CD4-positive, alpha-beta memory T cell (primary cell): ENCODE measurements around the gene BTC. TPM values are rescaled to one million over a fixed set of nuclear protein-coding genes. Genes with fewer than 3 reads are reported as not detected.

ENCODE experiments used
- CTCF ChIA-PET: fragments of 350-600 bp; sonication (Branson Sonifier 250); formaldehyde crosslinking; loops from one replicate; lab custom pipeline; 2021; ENCODE audit warnings: inconsistent platforms; ENCODE audit not compliant: partially characterized antibody; lab: Charles Lee
- POLR2A ChIA-PET: fragments of 350-600 bp; sonication (Branson Sonifier 250); formaldehyde crosslinking; loops from one replicate; lab custom pipeline; 2021; ENCODE audit not compliant: partially characterized antibody; lab: Charles Lee
- DNase-seq, 5 donors: peaks; one replicate each; pipeline versions ENCODE4 v3.0.0 to v3.0.0-alpha.2; 2020 to 2022; ENCODE audit warnings: mixed read lengths in 1 of 5
- H3K27ac ChIP-seq: one replicate; pipeline ENCODE4 v1.7.0; 2013; ENCODE audit warnings: low read depth, low read length
- H3K27me3 ChIP-seq: 2 replicates; pipeline ENCODE4 v1.7.0; 2013; ENCODE audit warnings: mild to moderate bottlenecking, low read length, moderate library complexity; ENCODE audit not compliant: insufficient read depth
- H3K36me3 ChIP-seq: 2 replicates; pipeline ENCODE4 v1.7.0; 2013; ENCODE audit warnings: mild to moderate bottlenecking, low read length, moderate library complexity; ENCODE audit not compliant: insufficient read depth
- H3K4me1 ChIP-seq: 2 replicates; pipeline ENCODE4 v1.7.0; 2013; ENCODE audit warnings: mild to moderate bottlenecking, low read length, moderate library complexity; ENCODE audit not compliant: insufficient read depth
- H3K4me3 ChIP-seq, 2 donors: one replicate each; pipeline ENCODE4 v1.7.0; 2013; ENCODE audit warnings: low read length in 2 of 2, mild to moderate bottlenecking in 1 of 2
- H3K9me3 ChIP-seq, 2 donors: one replicate each; pipeline ENCODE4 v1.7.0; 2013; ENCODE audit warnings: low read length in 2 of 2, control low read depth in 1 of 2; ENCODE audit not compliant: control insufficient read depth in 1 of 2
- H3K27ac Mint-ChIP-seq, 7 donors: one replicate each; pipeline ENCODE4 v1.8.0; 2020 to 2021; ENCODE audit warnings: mixed read lengths in 7 of 7, mild to moderate bottlenecking in 6 of 7, inconsistent platforms in 3 of 7, moderate library complexity in 3 of 7
- H3K27me3 Mint-ChIP-seq, 2 donors: one replicate each; pipeline ENCODE4 v1.8.0; 2020 to 2021; ENCODE audit warnings: mixed read lengths in 2 of 2
- H3K36me3 Mint-ChIP-seq, 2 donors: one replicate each; pipeline ENCODE4 v1.8.0; 2020 to 2021; ENCODE audit warnings: mixed read lengths in 2 of 2, inconsistent platforms in 1 of 2, mild to moderate bottlenecking in 1 of 2
- H3K4me1 Mint-ChIP-seq, 4 donors: one replicate each; pipeline ENCODE4 v1.8.0; 2020 to 2021; ENCODE audit warnings: mixed read lengths in 4 of 4, mild to moderate bottlenecking in 1 of 4
- H3K4me3 Mint-ChIP-seq, 8 donors: one replicate each; pipeline ENCODE4 v1.8.0; 2020 to 2021; ENCODE audit warnings: mixed read lengths in 8 of 8, mild to moderate bottlenecking in 7 of 8, moderate library complexity in 6 of 8, inconsistent platforms in 3 of 8
- H3K9me3 Mint-ChIP-seq, 8 donors: one replicate each; pipeline ENCODE4 v1.8.0; 2020 to 2021; ENCODE audit warnings: mixed read lengths in 8 of 8, mild to moderate bottlenecking in 5 of 8, inconsistent platforms in 3 of 8, moderate library complexity in 1 of 8
- intact Hi-C: fragments of 100-400 bp; cut with micrococcal nuclease; formaldehyde crosslinking; loops from one replicate; pipeline ENCODE4 v1.15.1; 2023
- polyA plus RNA-seq, 2 donors: library from polyadenylated mRNA; unstranded; fragments of 300-500 nt; fragmentation: Illumina TruSeq; gene quantifications; one replicate each; pipeline ENCODE4 v1.2.3, GENCODE V29; 2021
- total RNA-seq, 2 experiments: library from RNA; stranded (reverse); gene quantifications; one replicate each; pipeline ENCODE4 v1.2.3, GENCODE V29; 2021

The BTC gene
- total and polyA plus RNA-seq, 4 experiments from 2014 or later: not detected

DNA sequence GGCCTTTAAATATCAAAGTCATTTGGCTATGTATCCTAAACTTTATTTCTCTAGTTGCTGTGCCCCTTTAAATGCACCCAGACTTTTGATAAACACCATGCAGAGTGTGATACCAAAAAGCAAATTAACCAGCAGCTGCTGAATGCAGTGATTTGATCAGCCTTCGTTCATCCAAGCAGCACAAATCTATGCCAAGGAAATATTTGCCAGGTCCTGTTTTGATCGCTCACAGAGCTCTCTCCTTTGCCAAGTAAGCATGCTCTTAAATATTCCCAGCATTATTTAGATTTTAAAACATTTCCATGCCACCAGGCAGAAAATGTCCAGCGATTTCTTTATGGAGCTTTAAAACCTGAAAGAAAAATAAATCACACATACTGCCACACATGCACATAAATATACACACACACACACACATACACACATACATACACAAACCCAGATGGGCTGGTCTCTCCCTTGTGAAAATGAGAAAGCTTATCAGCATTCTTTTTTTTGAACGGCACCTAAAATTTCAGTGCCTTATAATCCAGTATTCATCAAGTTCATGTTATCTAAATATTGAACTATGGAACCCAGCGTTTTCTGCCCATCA, 35.7 kb downstream of the BTC start:
- POLR2A ChIA-PET: no interaction called here
- intact Hi-C loops: no loop called here
- Histone ChIP-seq H3K4me1 (no peaks in the 10 kb centered on the region), H3K9me3 (no peaks in the 10 kb centered on the region), H3K4me3 (no peak overlapping the region), H3K36me3 (no peaks in the 10 kb centered on the region), H3K27ac (no peak overlapping the region), H3K27me3 (no peaks in the 10 kb centered on the region)
- DNase-seq: no peak
- no peak overlapping the region for H3K27ac Mint-ChIP-seq
- no peak overlapping the region for H3K4me3 Mint-ChIP-seq
- peaks cover 0 to 3% of the 10 kb centered on the region in 2 donors for H3K27me3 Mint-ChIP-seq
- H3K9me3 Mint-ChIP-seq: peaks cover 0 to 5% (median 1%) of the 10 kb centered on the region in 8 donors
- no peaks in the 10 kb centered on the region for H3K36me3 Mint-ChIP-seq
- CTCF ChIA-PET: no interaction called here
- H3K4me1 Mint-ChIP-seq: no peaks in the 10 kb centered on the region

DNA sequence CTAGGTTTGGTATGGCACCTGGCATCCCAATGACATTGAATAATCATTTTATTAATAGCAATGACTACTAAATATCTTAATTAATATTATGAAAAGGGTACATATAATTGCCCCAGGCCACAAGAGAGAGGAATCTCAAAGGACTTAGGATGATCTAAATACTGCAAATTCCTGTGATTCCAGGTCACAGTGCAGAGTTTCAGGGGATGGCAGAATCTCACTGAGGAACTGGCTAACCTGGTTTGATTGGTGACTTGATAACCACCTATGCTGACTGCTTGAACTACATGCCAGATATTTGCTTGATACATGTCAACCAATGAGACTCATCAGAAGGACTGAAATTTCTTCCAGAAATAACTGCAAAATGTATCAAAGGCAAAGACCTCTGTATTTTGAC, 37.2 kb downstream of the BTC start:
- Mint-ChIP-seq H3K4me1 (no peaks in the 10 kb centered on the region), H3K9me3 (peaks cover 0 to 5% (median 1%) of the 10 kb centered on the region in 8 donors), H3K27me3 (peaks cover 0 to 3% of the 10 kb centered on the region in 2 donors), H3K4me3 (no peak overlapping the region), H3K27ac (no peak overlapping the region), H3K36me3 (no peaks in the 10 kb centered on the region)
- ChIA-PET POLR2A (no interaction called here), CTCF (no interaction called here)
- Histone ChIP-seq H3K9me3 (no peaks in the 10 kb centered on the region), H3K27ac (no peak overlapping the region), H3K4me3 (no peak overlapping the region), H3K4me1 (no peaks in the 10 kb centered on the region), H3K36me3 (no peaks in the 10 kb centered on the region), H3K27me3 (no peaks in the 10 kb centered on the region)
- intact Hi-C loops: no loop called here
- no peak for DNase-seq

DNA sequence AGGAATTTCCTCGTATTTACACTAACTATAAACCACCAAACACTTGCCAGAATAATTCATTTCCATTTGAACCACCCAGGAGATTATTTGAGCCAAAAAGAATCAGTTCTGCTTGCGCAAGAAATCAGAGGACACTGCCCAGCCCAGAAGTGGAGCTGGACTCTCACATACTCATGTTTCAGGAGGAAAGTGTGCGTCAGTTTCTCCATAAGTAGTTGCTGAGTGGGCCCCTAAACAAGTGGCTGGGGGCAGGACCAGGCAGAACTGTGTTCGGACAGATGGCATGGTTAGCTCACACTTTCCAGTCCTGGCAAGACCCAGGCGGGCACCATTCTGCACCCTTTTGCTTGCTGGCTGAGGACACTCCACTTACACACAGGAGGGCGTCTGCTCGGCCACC, 38.8 kb downstream of the BTC start:
- Mint-ChIP-seq H3K9me3 (peaks cover 0 to 4% (median 0%) of the 10 kb centered on the region in 8 donors), H3K27ac (no peak overlapping the region), H3K4me1 (no peaks in the 10 kb centered on the region), H3K36me3 (no peaks in the 10 kb centered on the region), H3K4me3 (no peak overlapping the region), H3K27me3 (peaks cover 0 to 3% of the 10 kb centered on the region in 2 donors)
- H3K36me3 ChIP-seq: no peaks in the 10 kb centered on the region
- no peaks in the 10 kb centered on the region for H3K4me1 ChIP-seq
- no peaks in the 10 kb centered on the region for H3K9me3 ChIP-seq
- POLR2A ChIA-PET: no interaction called here
- H3K4me3 ChIP-seq: no peak overlapping the region
- H3K27me3 ChIP-seq: no peaks in the 10 kb centered on the region
- no peak overlapping the region for H3K27ac ChIP-seq
- no peak for DNase-seq
- intact Hi-C loops: no loop called here
- CTCF ChIA-PET: no interaction called here

DNA sequence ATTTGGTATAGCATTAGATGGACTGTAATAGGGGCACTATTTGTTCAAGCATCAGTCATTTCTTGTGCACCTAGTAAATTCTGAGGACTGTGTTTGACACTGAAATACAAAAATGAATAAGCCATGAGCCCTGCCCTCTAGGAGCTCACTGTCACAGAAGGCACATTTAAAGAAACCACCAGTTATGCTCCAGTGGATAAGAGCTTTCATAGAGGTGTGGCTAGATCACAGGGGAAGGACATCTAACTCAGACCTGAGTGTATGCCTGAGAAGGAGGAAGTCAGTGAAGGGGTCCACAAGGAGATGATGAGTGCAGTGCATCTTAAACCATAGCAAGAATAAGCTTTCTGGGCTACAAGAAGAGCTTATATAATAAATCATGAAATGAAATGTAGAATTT, 40.1 kb downstream of the BTC start:
- Histone ChIP-seq H3K4me3 (no peak overlapping the region), H3K27me3 (no peaks in the 10 kb centered on the region), H3K36me3 (no peaks in the 10 kb centered on the region), H3K9me3 (no peaks in the 10 kb centered on the region), H3K4me1 (no peaks in the 10 kb centered on the region), H3K27ac (no peak overlapping the region)
- CTCF ChIA-PET: no interaction called here
- DNase-seq: no peak
- Mint-ChIP-seq H3K27ac (no peak overlapping the region), H3K27me3 (peaks cover 0 to 3% of the 10 kb centered on the region in 2 donors), H3K36me3 (no peaks in the 10 kb centered on the region), H3K9me3 (peaks cover 0 to 4% (median 0%) of the 10 kb centered on the region in 8 donors), H3K4me3 (no peak overlapping the region), H3K4me1 (no peaks in the 10 kb centered on the region)
- intact Hi-C loops: no loop called here
- POLR2A ChIA-PET: no interaction called here

DNA sequence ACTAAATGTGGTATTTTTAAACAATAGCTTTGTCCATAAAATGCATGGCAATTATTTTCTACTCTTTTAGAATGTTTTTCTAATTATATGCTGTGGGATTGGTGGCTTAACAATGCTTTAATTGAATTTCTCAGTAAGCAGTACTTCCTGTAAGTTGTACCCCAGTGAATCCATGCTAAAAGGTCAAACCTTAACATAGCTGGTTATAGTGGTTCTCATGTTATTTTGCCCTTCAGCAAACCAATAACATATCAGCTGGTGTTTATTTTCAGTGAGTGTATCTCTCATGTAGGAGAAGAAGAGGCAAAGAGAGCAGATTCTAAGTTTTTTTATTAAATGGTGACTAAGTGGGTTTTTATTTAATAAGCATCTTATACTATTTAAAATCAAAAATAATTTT, 41.5 kb downstream of the BTC start:
- Histone ChIP-seq H3K9me3 (no peaks in the 10 kb centered on the region), H3K4me1 (no peaks in the 10 kb centered on the region), H3K36me3 (no peaks in the 10 kb centered on the region), H3K27me3 (no peaks in the 10 kb centered on the region), H3K27ac (no peak overlapping the region), H3K4me3 (no peak overlapping the region)
- Mint-ChIP-seq H3K9me3 (peaks cover 0 to 2% (median 0%) of the 10 kb centered on the region in 8 donors), H3K4me3 (no peak overlapping the region), H3K4me1 (no peaks in the 10 kb centered on the region), H3K27ac (no peak overlapping the region), H3K27me3 (peaks cover 0 to 3% of the 10 kb centered on the region in 2 donors), H3K36me3 (no peaks in the 10 kb centered on the region)
- intact Hi-C loops: no loop called here
- no peak for DNase-seq
- ChIA-PET POLR2A (no interaction called here), CTCF (no interaction called here)

DNA sequence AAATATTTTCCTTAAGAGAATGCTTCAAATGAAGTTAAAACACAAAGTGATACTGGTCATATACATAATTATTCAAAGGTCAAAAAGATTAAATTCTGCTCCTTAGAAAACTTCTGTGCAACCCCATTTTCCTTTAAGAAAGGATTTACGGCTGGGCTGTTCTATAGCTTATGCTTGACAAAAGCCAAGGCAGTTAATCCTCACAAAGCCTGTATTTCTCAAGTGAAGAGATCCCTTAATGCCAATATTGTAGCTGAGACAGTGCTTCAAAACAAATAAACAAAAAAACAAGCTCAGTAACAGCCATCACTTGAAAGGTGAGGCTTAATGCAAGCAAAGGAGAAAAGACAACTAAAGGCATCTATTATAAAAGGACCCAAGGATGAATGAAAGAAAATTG, 42.5 kb downstream of the BTC start:
- ChIA-PET POLR2A (no interaction called here), CTCF (no interaction called here)
- intact Hi-C loops: no loop called here
- Mint-ChIP-seq H3K9me3 (peaks cover 0 to 2% (median 0%) of the 10 kb centered on the region in 8 donors), H3K4me1 (no peaks in the 10 kb centered on the region), H3K27ac (no peak overlapping the region), H3K36me3 (no peaks in the 10 kb centered on the region), H3K4me3 (no peak overlapping the region), H3K27me3 (peaks cover 0 to 2% of the 10 kb centered on the region in 2 donors)
- DNase-seq: no peak
- no peak overlapping the region for H3K27ac ChIP-seq
- no peak overlapping the region for H3K4me3 ChIP-seq
- no peaks in the 10 kb centered on the region for H3K4me1 ChIP-seq
- H3K9me3 ChIP-seq: no peaks in the 10 kb centered on the region
- no peaks in the 10 kb centered on the region for H3K27me3 ChIP-seq
- H3K36me3 ChIP-seq: no peaks in the 10 kb centered on the region

DNA sequence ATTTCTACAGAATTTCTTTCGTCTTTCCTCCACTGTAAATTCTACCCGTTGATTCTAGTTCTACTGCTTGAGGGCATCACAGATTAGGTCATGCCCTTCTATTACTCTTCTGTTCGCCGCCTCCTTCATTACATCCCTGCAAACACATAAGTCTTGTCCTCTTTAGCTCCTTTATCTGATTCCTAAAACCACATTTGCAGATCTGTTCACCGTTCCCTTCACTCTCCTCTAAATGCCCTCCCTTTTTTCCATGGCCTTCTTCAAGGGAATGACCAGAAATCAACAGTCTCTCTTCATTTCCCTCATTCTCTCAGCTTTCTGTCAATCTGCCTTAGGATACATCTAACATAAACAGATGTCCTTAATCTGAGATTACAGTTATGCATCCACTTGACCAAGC, 43.1 kb downstream of the BTC start:
- H3K4me3 ChIP-seq: no peak overlapping the region
- H3K27ac Mint-ChIP-seq: no peak overlapping the region
- no peaks in the 10 kb centered on the region for H3K4me1 ChIP-seq
- DNase-seq: no peak
- no peaks in the 10 kb centered on the region for H3K36me3 Mint-ChIP-seq
- no peak overlapping the region for H3K27ac ChIP-seq
- H3K9me3 ChIP-seq: no peaks in the 10 kb centered on the region
- ChIA-PET CTCF (no interaction called here), POLR2A (no interaction called here)
- H3K27me3 Mint-ChIP-seq: no peaks in the 10 kb centered on the region
- no peak overlapping the region for H3K4me3 Mint-ChIP-seq
- no peaks in the 10 kb centered on the region for H3K4me1 Mint-ChIP-seq
- H3K36me3 ChIP-seq: no peaks in the 10 kb centered on the region
- no peaks in the 10 kb centered on the region for H3K27me3 ChIP-seq
- intact Hi-C loops: no loop called here
- H3K9me3 Mint-ChIP-seq: peaks cover 0 to 2% (median 0%) of the 10 kb centered on the region in 8 donors

DNA sequence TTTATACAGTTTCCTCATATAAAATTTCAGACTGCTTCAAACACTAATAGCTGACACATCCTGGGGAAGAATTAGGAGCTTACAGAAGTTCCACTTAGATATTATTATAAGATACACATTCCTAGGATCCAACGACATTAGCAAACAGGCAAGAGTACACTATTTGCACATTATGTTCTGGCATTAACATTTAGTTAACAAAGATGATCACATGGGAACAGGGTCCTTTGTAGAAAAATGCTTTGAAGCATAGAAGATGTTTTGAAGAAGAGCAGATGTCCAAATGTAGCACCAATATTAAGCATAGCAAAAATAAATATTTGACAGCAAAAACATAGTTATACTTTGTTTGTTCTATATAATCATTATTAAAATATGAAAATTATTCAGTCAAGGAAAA, 52.1 kb downstream of the BTC start:
- Histone ChIP-seq H3K27ac (no peak overlapping the region), H3K27me3 (no peaks in the 10 kb centered on the region), H3K9me3 (no peaks in the 10 kb centered on the region), H3K36me3 (no peaks in the 10 kb centered on the region), H3K4me1 (no peaks in the 10 kb centered on the region), H3K4me3 (no peak overlapping the region)
- no peak overlapping the region for H3K27ac Mint-ChIP-seq
- ChIA-PET CTCF (no interaction called here), POLR2A (no interaction called here)
- no peaks in the 10 kb centered on the region for H3K4me1 Mint-ChIP-seq
- no peak overlapping the region for H3K4me3 Mint-ChIP-seq
- no peak for DNase-seq
- H3K9me3 Mint-ChIP-seq: no peaks in the 10 kb centered on the region
- no peaks in the 10 kb centered on the region for H3K27me3 Mint-ChIP-seq
- H3K36me3 Mint-ChIP-seq: no peaks in the 10 kb centered on the region
- intact Hi-C loops: no loop called here
